DOHH2 (cell line): ENCODE results near the gene PLET1.

Experiments
- H3F3A ChIP-seq: fragments of 200-600 bp; sonication (generic), shearing (Covaris generic); 2 replicates; pipeline ENCODE4 v1.6.0; 2016; ENCODE audit warnings: antibody characterized with exemption, mild to moderate bottlenecking; ENCODE audit not compliant: control insufficient read depth, insufficient read depth
- H3K27ac ChIP-seq: fragments of 200-600 bp; sonication (generic); 2 replicates; pipeline ENCODE4 v1.5.1; 2014; ENCODE audit warnings: low read depth, mild to moderate bottlenecking, low read length, moderate library complexity
- H3K27me3 ChIP-seq: fragments of 200-600 bp; sonication (generic); 2 replicates; pipeline ENCODE4 v1.6.1; 2014; ENCODE audit warnings: mild to moderate bottlenecking, low read length, mixed read lengths; ENCODE audit not compliant: control insufficient read depth
- H3K36me3 ChIP-seq: fragments of 200-600 bp; sonication (generic); 2 replicates; pipeline ENCODE4 v1.6.1; 2014; ENCODE audit warnings: mild to moderate bottlenecking, low read length, moderate library complexity, mixed read lengths; ENCODE audit not compliant: control insufficient read depth
- H3K4me1 ChIP-seq: fragments of 200-600 bp; sonication (generic); 2 replicates; pipeline ENCODE4 v1.6.1; 2014; ENCODE audit warnings: mild to moderate bottlenecking, low read length, mixed read lengths; ENCODE audit not compliant: control insufficient read depth
- H3K4me2 ChIP-seq: fragments of 200-600 bp; sonication (generic); 2 replicates; pipeline ENCODE4 v1.6.0; 2014; ENCODE audit warnings: mild to moderate bottlenecking, low read length, moderate library complexity
- H3K4me3 ChIP-seq: fragments of 200-600 bp; sonication (generic); 2 replicates; pipeline ENCODE4 v1.5.1; 2014; ENCODE audit warnings: mild to moderate bottlenecking, low read length, mixed read lengths
- H3K79me2 ChIP-seq: fragments of 200-600 bp; sonication (generic); 2 replicates; pipeline ENCODE4 v1.6.1; 2014; ENCODE audit warnings: mild to moderate bottlenecking, low read length, mixed read lengths; ENCODE audit not compliant: control insufficient read depth
- H3K9me2 ChIP-seq: fragments of 200-600 bp; sonication (generic); replicated peaks from 2 replicates; pipeline ENCODE4 v1.6.1; 2014; ENCODE audit warnings: mild to moderate bottlenecking, low read length, mixed read lengths; ENCODE audit not compliant: control insufficient read depth
- H3K9me3 ChIP-seq: fragments of 200-600 bp; sonication (generic); 2 replicates; pipeline ENCODE4 v1.6.1; 2014; ENCODE audit warnings: antibody characterized with exemption, low read length, mixed read lengths; ENCODE audit not compliant: control insufficient read depth, insufficient read depth
- H4K20me1 ChIP-seq: fragments of 200-600 bp; sonication (generic); 2 replicates; pipeline ENCODE4 v1.6.0; 2014; ENCODE audit warnings: low read depth, mild to moderate bottlenecking, antibody characterized with exemption, low read length, moderate library complexity; ENCODE audit not compliant: control insufficient read depth, insufficient read depth
- CTCF ChIP-seq: fragments of 200-600 bp; sonication (generic); IDR thresholded peaks from one replicate; pipeline ENCODE4 v1.5.1; 2014; ENCODE audit warnings: antibody characterized with exemption, mild to moderate bottlenecking, low read depth, low read length; ENCODE audit not compliant: poor library complexity, severe bottlenecking
- EZH2phosphoT487 ChIP-seq: fragments of 200-600 bp; sonication (generic); IDR thresholded peaks from 2 replicates; pipeline ENCODE4 v1.6.1; 2017; ENCODE audit warnings: borderline replicate concordance, mild to moderate bottlenecking, antibody characterized with exemption, low read length, moderate library complexity, mixed read lengths

Gene PLET1

GRCh38 chr11:112293614-112294013, 33.0 kb upstream of the PLET1 start:
- peaks cover 17% of the 10 kb centered on the region for H3K27me3 ChIP-seq
- TF ChIP-seq CTCF (no peak), EZH2phosphoT487 (no peak)
- no peak overlapping the region for H3K4me3 ChIP-seq
- no peaks in the 10 kb centered on the region for H4K20me1 ChIP-seq
- H3K9me3 ChIP-seq, result no peaks in the 10 kb centered on the region
- H3K4me2 ChIP-seq, result no peak overlapping the region
- no peak overlapping the region for H3K27ac ChIP-seq
- H3F3A ChIP-seq, result no peaks in the 10 kb centered on the region
- H3K79me2 ChIP-seq, result no peaks in the 10 kb centered on the region
- H3K4me1 ChIP-seq, result peaks cover 10% of the 10 kb centered on the region
- H3K36me3 ChIP-seq, result no peaks in the 10 kb centered on the region
- H3K9me2 ChIP-seq, result no peaks in the 10 kb centered on the region

- peaks cover 10% of the 10 kb centered on the region for H3K4me1 ChIP-seq
- H3K9me3 ChIP-seq, result no peaks in the 10 kb centered on the region
- H3K27me3 ChIP-seq, result peaks cover 17% of the 10 kb centered on the region
- H3K4me3 ChIP-seq, result no peak overlapping the region
- H3F3A ChIP-seq, result no peaks in the 10 kb centered on the region
- H3K4me2 ChIP-seq, result no peak overlapping the region
- no peaks in the 10 kb centered on the region for H3K79me2 ChIP-seq
- TF ChIP-seq EZH2phosphoT487, result no peak
- TF ChIP-seq CTCF, result no peak
- no peaks in the 10 kb centered on the region for H3K9me2 ChIP-seq
- H3K27ac ChIP-seq, result no peak overlapping the region
- no peaks in the 10 kb centered on the region for H3K36me3 ChIP-seq
- no peaks in the 10 kb centered on the region for H4K20me1 ChIP-seq
These were observed 32.2 kb upstream of the PLET1 start for GRCh38 chr11:112292785-112293407.

GRCh38 chr11:112292188-112292587, 31.5 kb upstream of the PLET1 start:
- H3K79me2 ChIP-seq, result no peaks in the 10 kb centered on the region
- H3K9me3 ChIP-seq, result no peaks in the 10 kb centered on the region
- peaks cover 10% of the 10 kb centered on the region for H3K4me1 ChIP-seq
- H3K4me3 ChIP-seq, result no peak overlapping the region
- peaks cover 17% of the 10 kb centered on the region for H3K27me3 ChIP-seq
- no peak overlapping the region for H3K4me2 ChIP-seq
- TF ChIP-seq CTCF (no peak), EZH2phosphoT487 (no peak)
- H4K20me1 ChIP-seq, result no peaks in the 10 kb centered on the region
- H3K36me3 ChIP-seq, result no peaks in the 10 kb centered on the region
- H3K27ac ChIP-seq, result no peak overlapping the region
- H3K9me2 ChIP-seq, result no peaks in the 10 kb centered on the region
- no peaks in the 10 kb centered on the region for H3F3A ChIP-seq
